ENCODE data around the gene ACP7. TPM values are rescaled to one million over a fixed set of nuclear protein-coding genes. Genes with fewer than 3 reads are reported as not detected.

The ACP7 gene
- total RNA-seq, 1 experiment from 2014 or later = not detected

DNA sequence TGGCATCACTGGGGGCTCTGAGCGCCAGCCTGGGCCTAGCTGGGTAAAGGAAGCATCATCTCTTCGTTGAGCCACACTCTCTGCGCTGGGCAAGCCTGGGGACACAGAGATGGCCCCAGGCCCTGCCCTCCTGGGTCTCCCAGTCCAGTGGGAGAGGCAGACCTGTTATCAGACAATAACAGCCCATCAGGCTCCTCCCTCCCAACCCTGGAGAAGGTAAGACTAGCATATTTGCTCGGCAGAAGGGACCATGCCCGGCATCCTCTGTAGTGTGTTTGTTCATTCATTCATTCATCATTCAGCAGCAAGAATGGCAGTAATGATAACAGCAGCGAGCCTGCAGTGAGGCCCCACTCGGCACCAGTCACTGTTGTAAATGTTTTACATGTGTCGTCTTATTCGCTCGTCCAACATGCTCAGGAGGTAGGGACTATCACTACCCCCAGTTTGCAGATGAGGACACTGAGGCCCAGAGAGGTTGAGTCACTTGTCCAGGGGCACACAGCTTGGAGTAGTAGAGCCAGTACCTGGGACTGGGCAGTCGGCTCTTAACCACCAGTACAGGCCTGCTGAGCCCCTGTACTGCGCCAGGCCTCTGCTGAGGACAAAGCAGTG lies 74.6 kb downstream of the ACP7 start:
- no peaks in the 10 kb centered on the region for H3K36me3 Mint-ChIP-seq (ENCODE audit: insufficient read depth, unreplicated experiment)
- no peak overlapping the region for H3K27ac Mint-ChIP-seq (ENCODE audit: low read depth, unreplicated experiment)
- TF ChIP-seq, protein P1, sequence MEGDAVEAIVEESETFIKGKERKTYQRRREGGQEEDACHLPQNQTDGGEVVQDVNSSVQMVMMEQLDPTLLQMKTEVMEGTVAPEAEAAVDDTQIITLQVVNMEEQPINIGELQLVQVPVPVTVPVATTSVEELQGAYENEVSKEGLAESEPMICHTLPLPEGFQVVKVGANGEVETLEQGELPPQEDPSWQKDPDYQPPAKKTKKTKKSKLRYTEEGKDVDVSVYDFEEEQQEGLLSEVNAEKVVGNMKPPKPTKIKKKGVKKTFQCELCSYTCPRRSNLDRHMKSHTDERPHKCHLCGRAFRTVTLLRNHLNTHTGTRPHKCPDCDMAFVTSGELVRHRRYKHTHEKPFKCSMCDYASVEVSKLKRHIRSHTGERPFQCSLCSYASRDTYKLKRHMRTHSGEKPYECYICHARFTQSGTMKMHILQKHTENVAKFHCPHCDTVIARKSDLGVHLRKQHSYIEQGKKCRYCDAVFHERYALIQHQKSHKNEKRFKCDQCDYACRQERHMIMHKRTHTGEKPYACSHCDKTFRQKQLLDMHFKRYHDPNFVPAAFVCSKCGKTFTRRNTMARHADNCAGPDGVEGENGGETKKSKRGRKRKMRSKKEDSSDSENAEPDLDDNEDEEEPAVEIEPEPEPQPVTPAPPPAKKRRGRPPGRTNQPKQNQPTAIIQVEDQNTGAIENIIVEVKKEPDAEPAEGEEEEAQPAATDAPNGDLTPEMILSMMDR (IDR thresholded peaks at IDR 0.05; ENCODE audit: unreplicated experiment) = no peak

DNA sequence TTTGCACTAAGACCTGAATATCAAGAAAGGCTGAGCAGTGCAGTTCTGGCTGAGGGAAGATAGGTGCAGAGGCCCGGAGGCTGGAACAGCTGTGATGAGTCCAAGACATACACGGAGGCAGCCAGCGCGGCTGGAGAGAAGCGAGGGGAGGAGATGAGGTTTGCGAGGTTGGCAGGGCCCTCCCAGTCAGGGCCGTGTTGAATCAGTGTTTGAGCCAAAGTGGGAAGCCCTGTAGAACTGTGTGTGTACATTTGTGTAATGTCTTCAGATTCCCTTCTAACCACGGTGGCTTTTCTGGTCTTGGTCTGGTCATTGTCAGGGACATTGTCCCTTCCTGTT lies 76.3 kb downstream of the ACP7 start:
- peak overlapping the region; percentile 30 for H3K4me3 Mint-ChIP-seq (ENCODE audit: unreplicated experiment)
- TF ChIP-seq, protein P1 (IDR thresholded peaks at IDR 0.05; ENCODE audit: unreplicated experiment) = no peak
- CTCF ChIA-PET = no interaction called here
- no peaks in the 10 kb centered on the region for H3K9me3 Mint-ChIP-seq (ENCODE audit: unreplicated experiment)
- H3K27ac Mint-ChIP-seq (ENCODE audit: low read depth, unreplicated experiment) = peak overlapping the region; percentile 88
- no TSS peak for BruUV-seq (replicated peaks)
- no peak for DNase-seq (ENCODE audit: unreplicated experiment)
- peaks cover 33% of the 10 kb centered on the region for H3K4me1 Mint-ChIP-seq (ENCODE audit: insufficient read depth, unreplicated experiment)
- intact Hi-C loops (cut with micrococcal nuclease) = no loop called here
- H3K27me3 Mint-ChIP-seq (ENCODE audit: insufficient read depth, unreplicated experiment) = no peaks in the 10 kb centered on the region
- no peaks in the 10 kb centered on the region for H3K36me3 Mint-ChIP-seq (ENCODE audit: insufficient read depth, unreplicated experiment)
- POLR2A ChIA-PET = no interaction called here

More for the DNA sequence above, 74.6 kb downstream of the ACP7 start:
- Mint-ChIP-seq H3K27me3 (ENCODE audit: insufficient read depth, unreplicated experiment) (no peaks in the 10 kb centered on the region), H3K4me3 (ENCODE audit: unreplicated experiment) (no peak overlapping the region), H3K4me1 (ENCODE audit: insufficient read depth, unreplicated experiment) (peaks cover 49% of the 10 kb centered on the region), H3K9me3 (ENCODE audit: unreplicated experiment) (no peaks in the 10 kb centered on the region)
- intact Hi-C loops (cut with micrococcal nuclease) = no loop called here
- ChIA-PET POLR2A (no interaction called here), CTCF (interaction anchor here (1.1 kb wide), 1 partner anchor 29 kb away, joined by 3 read pairs; no protein-coding TSS in a partner anchor)
- BruUV-seq (replicated peaks) = no TSS peak
- DNase-seq (ENCODE audit: unreplicated experiment) = no peak

Other genes starting within 250 kb of the ACP7 start
- gene HNRNPL, start 234.4 kb upstream of the ACP7 start, total RNA-seq (2022) = 288 and 421 TPM in 2 replicates
- gene RINL, start 206.1 kb upstream of the ACP7 start, total RNA-seq (2022) = 3.7 and 4.7 TPM in 2 replicates
- gene SIRT2, start 184.8 kb upstream of the ACP7 start, total RNA-seq (2022) = 35.5 and 37.4 TPM in 2 replicates
- gene NFKBIB, start 184.4 kb upstream of the ACP7 start, total RNA-seq (2022) = 45.1 and 45.4 TPM in 2 replicates
- 0.39 TPM in 1 of 2 replicates, not detected in the other for gene CCER2, start 172.2 kb upstream of the ACP7 start, total RNA-seq (2022)
- gene SARS2, start 153.6 kb upstream of the ACP7 start, total RNA-seq (2022) = 9.3 and 23.6 TPM in 2 replicates
- gene MRPS12, start 153.4 kb upstream of the ACP7 start, total RNA-seq (2022) = 38.1 and 53.3 TPM in 2 replicates
- gene FBXO17, start 108.6 kb upstream of the ACP7 start, total RNA-seq (2022) = 5.2 and 5.8 TPM in 2 replicates
- 0.28 TPM in 1 of 2 replicates, not detected in the other for gene FBXO27, start 51.8 kb upstream of the ACP7 start, total RNA-seq (2022)
- 28.4 and 29.5 TPM in 2 replicates for gene PAK4, start 41.4 kb downstream of the ACP7 start, total RNA-seq (2022)
- gene NCCRP1, start 112.6 kb downstream of the ACP7 start, total RNA-seq (2022) = not detected in 2 replicates
- gene SYCN, start 119.9 kb downstream of the ACP7 start, total RNA-seq (2022) = not detected in 2 replicates
- gene IFNL3, start 160.6 kb downstream of the ACP7 start, total RNA-seq (2022) = not detected in 2 replicates
- not detected in 2 replicates for gene IFNL4, start 164.5 kb downstream of the ACP7 start, total RNA-seq (2022)
- gene IFNL2, start 184.0 kb downstream of the ACP7 start, total RNA-seq (2022) = not detected in 2 replicates
- not detected in 2 replicates for gene IFNL1, start 212.0 kb downstream of the ACP7 start, total RNA-seq (2022)
- 0.16 TPM in 1 of 2 replicates, not detected in the other for gene LRFN1, start 236.5 kb downstream of the ACP7 start, total RNA-seq (2022)